ENCODE measurements around the gene TOPAZ1. TPM values are rescaled to one million over a fixed set of nuclear protein-coding genes. Genes with fewer than 3 reads are reported as not detected.

TOPAZ1 gene
- total RNA-seq = not detected

DNA sequence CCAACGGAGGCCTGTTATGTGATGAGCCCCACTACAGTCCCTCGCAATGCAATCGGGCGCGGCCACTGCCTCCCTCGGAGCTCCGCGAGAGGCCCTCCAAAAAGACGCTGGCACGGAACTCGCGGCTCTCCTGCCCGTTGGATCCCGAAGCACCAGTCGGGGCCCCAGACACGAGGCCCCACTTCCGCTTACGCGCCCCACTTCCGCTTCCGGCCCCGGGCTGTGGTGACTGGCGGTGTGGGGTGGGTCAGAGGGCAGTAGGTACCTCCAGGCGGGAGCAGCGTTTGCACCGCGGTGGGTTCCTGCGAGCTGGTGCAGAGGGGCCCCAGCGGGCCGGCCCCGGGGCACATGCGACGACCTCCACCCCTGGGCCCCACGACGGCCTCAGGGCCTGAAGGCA lies at the start of gene TOPAZ1:
TSS of gene TOPAZ1 (plus strand) at position 181 of the 400 bp plus-strand sequence. CDS start at position 349, 168 bp downstream.
- WGBS, 2 donors (ENCODE audit: low coverage in 1 of 2) = 80 to 96% methylated on average over 1 to 28 of the region's 35 CpGs
- Histone ChIP-seq H3K27me3 (peaks cover 12% of the 10 kb centered on the region), H3K27ac (no peak within 1 kb of the TSS), H3K4me1 (no peaks in the 10 kb centered on the region), H3K9me3 (no peaks in the 10 kb centered on the region), H3K4me3 (no peak within 1 kb of the TSS), H3K36me3 (no peaks in the 10 kb centered on the region)
- intact Hi-C loops (cut with DNase I; ENCODE audit: low total_unique reads) = no loop called here
- TF ChIP-seq POLR2A (IDR thresholded peaks at IDR 0.05) = no peak
- TF ChIP-seq EP300 (IDR thresholded peaks at IDR 0.05; ENCODE audit: low read depth) = no peak
- TF ChIP-seq, protein P1, sequence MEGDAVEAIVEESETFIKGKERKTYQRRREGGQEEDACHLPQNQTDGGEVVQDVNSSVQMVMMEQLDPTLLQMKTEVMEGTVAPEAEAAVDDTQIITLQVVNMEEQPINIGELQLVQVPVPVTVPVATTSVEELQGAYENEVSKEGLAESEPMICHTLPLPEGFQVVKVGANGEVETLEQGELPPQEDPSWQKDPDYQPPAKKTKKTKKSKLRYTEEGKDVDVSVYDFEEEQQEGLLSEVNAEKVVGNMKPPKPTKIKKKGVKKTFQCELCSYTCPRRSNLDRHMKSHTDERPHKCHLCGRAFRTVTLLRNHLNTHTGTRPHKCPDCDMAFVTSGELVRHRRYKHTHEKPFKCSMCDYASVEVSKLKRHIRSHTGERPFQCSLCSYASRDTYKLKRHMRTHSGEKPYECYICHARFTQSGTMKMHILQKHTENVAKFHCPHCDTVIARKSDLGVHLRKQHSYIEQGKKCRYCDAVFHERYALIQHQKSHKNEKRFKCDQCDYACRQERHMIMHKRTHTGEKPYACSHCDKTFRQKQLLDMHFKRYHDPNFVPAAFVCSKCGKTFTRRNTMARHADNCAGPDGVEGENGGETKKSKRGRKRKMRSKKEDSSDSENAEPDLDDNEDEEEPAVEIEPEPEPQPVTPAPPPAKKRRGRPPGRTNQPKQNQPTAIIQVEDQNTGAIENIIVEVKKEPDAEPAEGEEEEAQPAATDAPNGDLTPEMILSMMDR (IDR thresholded peaks at IDR 0.05) = no peak
- in situ Hi-C loops (cut with MboI; ENCODE audit: low pct_ligation_motif_present in 1 of 4, low pct_unique_long_range_greater_than_20kb in 1 of 4, low sequenced_read_pairs in 3 of 4) = no loop called here
- DNase-seq = no peak

DNA sequence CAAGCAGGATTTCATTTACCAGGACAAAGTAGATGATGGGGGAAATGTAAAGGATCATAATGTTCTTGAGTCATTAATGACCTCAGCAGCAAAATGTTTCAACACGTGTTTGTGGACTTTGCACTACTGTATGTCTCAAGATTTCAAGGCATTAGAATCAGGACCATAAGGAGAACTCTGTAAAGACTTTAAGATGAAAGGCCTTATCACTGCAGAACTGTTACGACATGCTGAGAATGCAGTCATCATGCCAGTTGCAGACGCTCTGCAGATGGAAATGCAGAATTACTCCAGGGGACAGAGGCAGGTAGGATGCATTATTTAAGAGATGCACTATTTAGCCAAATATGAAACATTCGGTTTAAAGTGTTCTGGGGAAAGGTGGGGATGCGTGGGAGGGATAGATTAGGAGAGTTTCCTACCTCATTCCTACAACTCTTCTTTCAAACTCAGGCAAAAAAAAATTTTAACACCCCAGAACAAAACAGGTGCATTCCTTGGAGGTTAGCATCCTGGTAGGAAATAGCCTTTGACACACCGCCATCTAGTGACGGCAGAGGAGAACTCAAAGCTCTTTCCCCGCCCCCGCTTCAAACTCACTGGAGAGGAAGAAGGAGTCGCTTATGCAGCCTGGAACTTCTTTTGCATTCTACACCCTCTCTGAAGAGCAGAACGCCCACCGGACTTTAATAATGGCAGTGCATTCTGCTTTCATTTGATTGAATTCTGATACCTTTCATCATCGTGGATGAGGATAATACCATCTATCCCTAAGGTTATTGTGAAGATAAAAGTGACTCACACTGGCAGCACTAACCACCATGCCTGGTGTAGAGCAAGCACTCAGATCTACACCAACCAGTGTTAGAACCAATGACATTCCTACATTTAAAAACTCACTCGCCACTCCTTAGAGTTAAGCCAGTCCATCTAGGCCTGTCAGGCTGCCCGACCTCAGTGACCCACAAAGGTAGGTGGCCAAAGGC lies 43.1 kb upstream of the TOPAZ1 start:
- H3K4me3 ChIP-seq = no peak overlapping the region
- no peaks in the 10 kb centered on the region for H3K9me3 ChIP-seq
- intact Hi-C loops (cut with DNase I; ENCODE audit: low total_unique reads) (loop anchor here (5.0 kb wide), 1 partner anchor 656 kb away; no protein-coding TSS in a partner anchor), in situ Hi-C loops (cut with MboI; ENCODE audit: low pct_ligation_motif_present in 1 of 4, low pct_unique_long_range_greater_than_20kb in 1 of 4, low sequenced_read_pairs in 3 of 4) (loop anchor here in 2 of 4 donors (10.0 kb wide), 1 partner anchor 654 kb away; no protein-coding TSS in a partner anchor)
- 15 to 20% methylated on average over 8 to 15 of the region's 15 CpGs for WGBS, 2 donors (ENCODE audit: low coverage in 1 of 2)
- H3K36me3 ChIP-seq = no peaks in the 10 kb centered on the region
- H3K4me1 ChIP-seq = no peaks in the 10 kb centered on the region
- peak; percentile 68 for DNase-seq
- H3K27ac ChIP-seq = no peak overlapping the region
- H3K27me3 ChIP-seq = peaks cover 11% of the 10 kb centered on the region
- TF ChIP-seq, protein P1 (IDR thresholded peaks at IDR 0.05) = peak; percentile 62 to 74 (median 69)
- no peak for TF ChIP-seq POLR2A (IDR thresholded peaks at IDR 0.05)

DNA sequence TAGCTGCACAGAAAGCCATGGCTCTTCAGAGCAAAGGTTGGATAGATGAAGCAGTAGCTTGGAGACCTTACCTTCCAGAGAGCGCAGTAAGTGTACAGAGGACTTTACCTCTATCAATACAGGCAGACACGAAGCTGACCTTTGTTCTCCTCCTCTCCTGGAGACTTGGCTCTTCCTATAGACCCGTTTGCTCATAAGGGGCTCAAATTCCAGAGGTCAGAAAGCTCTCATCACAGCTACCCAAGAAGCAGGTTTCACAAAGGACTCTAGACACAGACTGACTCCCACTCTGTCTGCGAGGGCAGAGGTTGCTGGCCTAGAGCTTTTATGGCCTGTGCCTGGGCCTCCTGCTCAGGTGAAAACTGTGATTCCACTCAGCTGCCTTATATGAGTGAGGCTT lies 35.4 kb upstream of the TOPAZ1 start:
- TF ChIP-seq POLR2AphosphoS5 (IDR thresholded peaks at IDR 0.05) = no peak
- no peak for TF ChIP-seq POLR2A (IDR thresholded peaks at IDR 0.05)
- no peak for TF ChIP-seq EP300 (IDR thresholded peaks at IDR 0.05; ENCODE audit: low read depth)
- TF ChIP-seq, protein P1 (IDR thresholded peaks at IDR 0.05) = no peak
- Histone ChIP-seq H3K36me3 (no peaks in the 10 kb centered on the region), H3K27ac (no peak overlapping the region), H3K4me1 (no peaks in the 10 kb centered on the region), H3K27me3 (peaks cover 10% of the 10 kb centered on the region), H3K9me3 (no peaks in the 10 kb centered on the region), H3K4me3 (no peak overlapping the region)
- 64 to 100% methylated on average over 1 to 4 of the region's 4 CpGs for WGBS, 2 donors (ENCODE audit: low coverage in 1 of 2)
- no peak for DNase-seq
- intact Hi-C loops (cut with DNase I; ENCODE audit: low total_unique reads) = no loop called here
- in situ Hi-C loops (cut with MboI; ENCODE audit: low pct_ligation_motif_present in 1 of 4, low pct_unique_long_range_greater_than_20kb in 1 of 4, low sequenced_read_pairs in 3 of 4) = loop anchor here in 1 of 4 donors (25.0 kb wide), 1 partner anchor 669 kb away; no protein-coding TSS in a partner anchor

DNA sequence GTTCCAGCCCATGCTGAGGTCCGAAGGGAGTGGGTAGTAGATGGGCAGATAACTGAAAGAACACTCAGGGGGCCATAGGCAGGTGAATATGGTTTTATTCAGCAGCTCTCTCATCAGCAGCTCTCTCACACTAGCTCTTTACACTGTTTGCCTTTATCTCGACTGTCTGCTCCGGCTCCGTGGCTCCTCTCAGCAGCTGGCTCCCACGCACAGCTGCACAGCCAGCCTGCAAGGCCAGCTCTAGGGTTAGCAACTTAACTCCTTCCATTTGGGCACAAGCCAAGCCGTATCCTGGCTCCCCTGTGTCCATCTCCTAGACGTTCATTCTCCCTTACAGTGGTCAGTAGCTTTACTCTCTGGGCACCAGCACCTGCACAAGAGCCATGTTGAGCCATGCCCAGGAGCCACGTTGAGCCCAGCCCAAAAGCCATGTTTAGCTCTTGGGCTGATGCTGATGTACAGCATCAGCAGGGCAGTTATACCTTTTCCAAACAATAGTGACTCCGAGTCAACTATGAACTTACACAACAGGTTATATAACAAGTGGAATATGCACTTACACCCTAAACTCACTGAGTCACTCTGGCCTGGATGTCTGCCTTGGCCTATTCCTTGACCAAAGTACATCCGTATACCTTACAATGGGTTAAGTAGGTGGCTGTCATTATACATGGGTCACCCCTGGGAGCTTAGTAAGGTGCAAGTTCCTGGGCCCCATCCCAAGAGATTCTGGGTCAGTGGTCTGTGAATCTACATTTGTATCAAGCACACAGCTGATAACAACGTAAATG lies 34.6 kb upstream of the TOPAZ1 start:
- peaks cover 3% of the 10 kb centered on the region for H3K27me3 ChIP-seq
- H3K4me1 ChIP-seq = no peaks in the 10 kb centered on the region
- WGBS, 2 donors (ENCODE audit: low coverage in 1 of 2) = 73 to 92% methylated on average over 4 to 11 of the region's 11 CpGs
- no peak overlapping the region for H3K4me3 ChIP-seq
- in situ Hi-C loops (cut with MboI; ENCODE audit: low pct_ligation_motif_present in 1 of 4, low pct_unique_long_range_greater_than_20kb in 1 of 4, low sequenced_read_pairs in 3 of 4) (loop anchor here in 1 of 4 donors (25.0 kb wide), 1 partner anchor 670 kb away; no protein-coding TSS in a partner anchor), intact Hi-C loops (cut with DNase I; ENCODE audit: low total_unique reads) (no loop called here)
- no peaks in the 10 kb centered on the region for H3K9me3 ChIP-seq
- no peaks in the 10 kb centered on the region for H3K36me3 ChIP-seq
- H3K27ac ChIP-seq = no peak overlapping the region
- no peak for TF ChIP-seq POLR2AphosphoS5 (IDR thresholded peaks at IDR 0.05)
- no peak for TF ChIP-seq EP300 (IDR thresholded peaks at IDR 0.05; ENCODE audit: low read depth)
- no peak for TF ChIP-seq POLR2A (IDR thresholded peaks at IDR 0.05)
- TF ChIP-seq, protein P1 (IDR thresholded peaks at IDR 0.05) = no peak
- DNase-seq = no peak

Measured in transverse colon (tissue), 4 donors.